Fibroblast of skin of right biceps (primary cell): ENCODE results near the gene ITSN1.
A peak's percentile ranks its signal among the peaks of the same experiment; 100 is the strongest.

Experiments
- DNase-seq: peaks from one replicate; pipeline ENCODE4 v3.0.0-alpha.2; 2013

Gene ITSN1

DNA sequence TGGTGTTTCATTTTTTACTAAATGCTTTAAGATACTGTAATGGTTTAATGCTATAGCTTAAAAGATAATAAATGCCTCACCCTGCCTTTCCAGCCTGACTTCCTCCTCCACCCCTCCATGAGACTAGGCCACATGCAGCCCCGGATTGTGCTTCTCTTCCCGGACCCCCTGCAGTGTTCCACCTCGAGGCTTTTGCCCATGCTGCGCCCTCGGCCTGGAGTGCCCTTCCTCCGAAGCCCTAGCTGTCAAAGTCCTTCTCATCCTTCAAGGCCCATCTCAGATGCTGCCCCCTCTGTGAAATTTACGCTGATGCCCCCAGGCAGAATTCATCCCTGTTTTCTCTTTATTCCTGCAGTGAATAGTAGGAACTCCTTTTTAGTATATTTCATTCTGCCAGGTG lies 174.8 kb downstream of the ITSN1 start:
- DNase-seq, result no peak

DNA sequence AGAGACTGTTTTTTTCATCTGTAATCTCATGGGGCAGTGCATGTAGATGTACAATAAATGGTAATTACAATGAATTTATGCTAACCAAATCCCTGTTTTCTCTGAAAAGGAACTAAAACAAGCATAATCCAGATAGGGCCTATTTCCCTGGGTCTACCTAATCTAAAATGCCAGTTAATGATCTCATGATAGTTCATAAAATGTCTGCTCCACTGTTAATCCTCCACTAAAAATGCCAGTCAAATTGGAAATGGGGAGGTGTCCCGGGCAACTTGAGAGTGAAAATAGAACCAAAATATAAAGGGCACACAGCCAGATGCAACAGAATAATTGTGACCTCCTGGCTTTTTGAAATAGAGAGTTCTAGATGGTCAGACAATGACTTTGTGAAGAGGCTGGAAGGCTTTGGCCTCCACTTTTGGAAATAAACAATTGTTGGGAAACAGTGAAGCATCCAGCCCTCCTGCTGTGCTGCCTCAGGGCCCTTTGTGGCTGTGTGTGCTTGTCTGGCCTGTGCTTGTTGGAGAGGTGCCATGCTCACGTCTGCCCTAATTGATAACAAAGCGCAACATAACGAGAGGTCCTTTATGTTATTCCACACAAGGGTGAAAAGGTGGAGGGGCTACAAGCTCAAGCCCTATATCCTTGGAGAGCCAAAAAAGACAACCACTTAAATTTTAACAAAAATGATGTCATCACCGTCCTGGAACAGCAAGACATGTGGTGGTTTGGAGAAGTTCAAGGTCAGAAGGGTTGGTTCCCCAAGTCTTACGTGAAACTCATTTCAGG lies 175.6 kb downstream of the ITSN1 start:
- no peak for DNase-seq

- no peak for DNase-seq
Observed at GRCh38 chr21:33820230-33820770, 178.0 kb downstream of the ITSN1 start.

DNA sequence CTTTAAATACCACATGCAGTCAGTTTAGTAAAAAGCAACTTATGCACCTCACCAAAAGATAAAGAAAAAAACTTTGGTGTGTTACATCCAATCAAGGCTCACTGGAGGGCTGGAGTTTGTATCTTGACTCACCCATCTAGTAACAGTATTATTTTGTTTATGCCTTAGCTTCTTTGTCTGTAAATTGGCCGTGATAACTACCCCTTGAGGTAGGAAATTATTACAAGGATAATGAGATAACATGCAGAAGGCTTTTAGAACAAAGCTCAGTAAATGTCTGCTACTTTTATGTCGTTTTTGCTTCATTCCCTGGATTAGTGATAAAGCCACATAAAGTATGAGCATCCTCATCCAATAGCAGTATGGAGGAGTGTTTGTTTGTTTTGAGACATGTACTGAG lies 178.5 kb downstream of the ITSN1 start:
- DNase-seq, result no peak

DNA sequence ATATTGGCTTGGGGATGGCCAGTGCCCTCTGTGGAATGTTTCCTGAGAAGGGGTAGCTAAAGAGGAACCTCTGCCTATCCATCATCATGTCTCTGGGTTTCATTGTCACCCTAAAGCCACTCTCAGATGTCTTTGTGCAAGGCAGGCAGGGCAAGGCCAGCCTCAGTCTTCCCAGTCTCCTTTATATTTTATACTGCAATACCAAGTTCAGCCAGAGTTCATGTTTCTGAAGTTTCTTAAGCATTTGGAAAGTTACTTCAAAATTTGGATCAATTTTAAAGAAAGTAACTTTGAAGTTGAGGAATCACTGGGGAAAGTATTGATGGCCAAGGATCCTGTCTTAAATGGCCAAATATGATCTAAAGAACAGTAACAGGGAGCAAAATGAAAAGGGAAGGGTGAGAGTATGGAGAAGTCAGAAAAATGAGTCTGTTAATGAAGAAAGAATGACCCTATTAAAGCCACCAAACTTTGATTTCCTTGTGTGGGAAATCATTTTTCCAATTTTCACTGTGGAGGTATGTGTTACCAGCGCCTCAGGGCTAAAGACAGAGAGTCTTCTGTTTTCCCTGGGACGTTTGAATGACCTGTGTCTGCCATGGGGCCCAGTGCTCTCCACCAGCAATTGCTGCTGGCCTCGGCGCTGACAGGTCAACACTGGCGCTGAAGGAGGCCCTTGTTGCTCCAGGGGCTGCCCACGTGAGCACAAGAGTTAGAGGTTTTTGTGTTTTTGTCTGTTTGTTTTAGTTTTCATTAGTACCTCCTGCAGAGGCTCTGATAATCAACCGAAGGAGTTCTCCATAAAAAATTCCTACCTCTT lies 179.4 kb downstream of the ITSN1 start:
- DNase-seq, result no peak

- DNase-seq, result no peak
Observed at GRCh38 chr21:33824156-33824941, 182.0 kb downstream of the ITSN1 start.

DNA sequence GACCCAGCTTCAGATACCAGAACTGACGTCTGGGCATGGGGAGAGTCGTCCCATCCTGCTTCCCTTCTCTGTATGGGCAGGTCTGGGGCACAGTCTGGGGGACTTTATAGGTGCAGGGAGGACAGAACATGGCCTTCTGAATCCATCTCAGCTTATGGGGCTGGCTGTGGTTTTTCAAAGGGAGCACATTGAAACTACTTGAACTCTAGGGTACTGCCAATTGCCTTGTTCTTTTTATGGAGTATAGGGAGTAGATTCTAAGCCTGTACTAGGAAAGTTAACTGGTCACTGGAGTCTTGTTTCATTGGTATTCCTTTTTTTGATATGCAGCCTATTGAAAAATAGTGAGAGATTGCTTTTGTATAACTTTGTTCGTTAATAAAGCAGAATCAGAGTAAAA lies 183.1 kb downstream of the ITSN1 start:
- DNase-seq, result no peak

DNA sequence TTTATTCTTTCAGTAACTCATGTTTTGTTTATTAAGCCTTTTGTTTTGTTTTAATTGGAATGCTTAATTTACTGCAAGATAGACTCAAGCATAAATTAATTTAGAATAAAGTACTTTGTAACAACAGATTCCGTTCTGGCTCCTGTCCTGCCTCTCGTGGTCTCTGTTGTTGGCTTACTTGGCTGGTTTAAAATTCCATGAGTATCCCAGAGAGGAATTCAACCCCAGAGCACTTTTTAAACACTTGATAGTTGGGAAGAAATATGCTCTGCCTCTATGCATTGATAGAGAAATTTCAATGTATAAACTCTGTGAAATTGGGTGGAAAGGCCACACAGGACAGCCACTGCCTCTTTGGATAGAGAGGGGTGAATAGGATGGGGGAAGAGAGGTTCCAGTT lies 183.6 kb downstream of the ITSN1 start:
- peak; percentile 69 for DNase-seq

GRCh38 chr21:33828083-33828482 lies 185.8 kb downstream of the ITSN1 start:
- DNase-seq, result no peak

DNA sequence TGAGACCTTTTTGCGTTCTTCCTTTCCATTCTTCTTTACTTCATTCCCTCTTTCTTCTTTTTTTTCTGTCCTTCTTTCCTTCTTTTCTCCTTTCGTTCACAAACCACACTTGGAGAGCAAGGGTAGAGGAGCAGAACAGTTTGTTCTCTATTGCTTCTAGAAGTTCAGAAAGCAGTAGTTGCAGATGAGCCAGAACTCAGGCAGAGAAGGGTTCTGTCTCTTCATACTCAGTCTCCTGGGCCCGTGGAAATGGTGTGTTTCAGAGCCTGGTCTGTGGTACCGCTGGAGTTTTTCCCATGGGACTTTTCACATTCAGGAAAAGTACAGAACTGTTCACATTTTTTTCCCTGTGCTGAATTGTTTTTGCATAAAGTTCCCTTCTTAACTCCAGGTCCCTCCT lies 186.3 kb downstream of the ITSN1 start:
- no peak for DNase-seq

DNA sequence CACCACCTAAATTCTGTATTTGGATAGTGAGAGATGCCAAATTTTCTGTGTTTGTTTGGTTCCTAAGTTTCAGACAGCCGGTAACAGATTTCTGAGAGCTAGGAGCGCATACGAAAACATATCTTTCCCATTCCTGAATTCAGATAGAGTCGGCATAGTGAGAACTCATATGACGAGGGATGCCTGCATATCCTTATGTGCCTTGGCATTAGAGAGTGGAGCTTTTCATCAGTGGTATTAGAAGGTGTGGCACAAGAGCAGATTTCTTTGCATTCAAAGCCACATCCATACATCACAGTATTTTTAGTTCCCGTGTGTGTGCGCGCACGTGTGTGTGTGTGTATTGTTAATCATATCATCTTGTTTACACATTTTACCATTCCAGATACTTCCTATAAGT lies 187.5 kb downstream of the ITSN1 start:
- no peak for DNase-seq

DNA sequence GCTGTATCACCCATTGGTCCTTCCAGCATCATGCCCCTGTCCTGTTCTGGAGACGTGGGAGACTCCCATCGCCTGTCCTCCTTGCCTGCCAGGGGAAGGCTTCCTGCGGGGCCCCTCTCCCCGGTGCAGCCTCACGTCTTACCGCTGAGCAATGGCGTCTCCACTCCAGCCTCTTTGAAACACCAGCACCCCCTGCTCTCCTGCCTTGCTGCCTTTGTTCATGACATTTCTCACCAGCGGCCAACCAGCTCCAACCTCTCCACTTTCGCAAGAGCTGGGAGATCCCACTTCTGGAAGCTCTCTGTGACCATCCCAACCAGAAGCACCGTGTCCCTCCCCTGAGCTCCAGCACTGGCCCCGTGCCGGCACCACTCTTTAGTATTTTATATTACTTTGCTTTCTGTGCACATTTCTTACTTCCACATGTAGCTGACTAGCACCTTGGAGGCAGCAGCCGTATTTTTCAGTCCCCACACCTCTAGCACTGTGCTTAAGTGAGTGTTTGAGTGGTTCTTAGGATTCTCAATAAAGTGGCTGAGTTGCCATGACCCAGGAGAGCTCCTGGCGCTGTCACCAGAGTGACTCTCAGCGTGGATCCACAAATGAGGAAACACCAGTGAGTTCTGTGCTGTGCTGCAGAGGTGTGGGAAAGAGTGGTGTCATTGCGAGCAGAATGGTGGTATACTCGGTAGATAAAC lies 189.8 kb downstream of the ITSN1 start:
- DNase-seq, result no peak

GRCh38 chr21:33834801-33835500 lies 192.7 kb downstream of the ITSN1 start:
- no peak for DNase-seq

DNA sequence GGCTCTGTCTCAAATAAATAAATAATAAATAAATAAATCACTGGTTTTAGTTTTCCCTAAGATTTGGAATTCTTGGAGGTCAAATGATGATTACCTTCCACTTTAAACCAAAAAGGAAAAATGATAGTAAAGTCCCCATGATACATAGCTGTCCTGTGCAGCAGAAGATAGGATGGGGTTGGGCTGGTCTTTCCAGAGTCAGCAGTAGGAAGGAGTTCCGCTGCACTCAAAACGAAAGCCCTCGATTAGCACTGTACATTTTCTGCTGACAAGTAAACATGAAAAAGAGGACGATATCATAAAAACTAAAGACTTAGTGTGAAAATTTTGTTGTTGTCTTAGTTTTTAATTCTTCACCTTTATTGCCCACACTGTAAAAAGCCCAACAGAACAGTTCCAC lies 193.6 kb downstream of the ITSN1 start:
- DNase-seq, result no peak

DNA sequence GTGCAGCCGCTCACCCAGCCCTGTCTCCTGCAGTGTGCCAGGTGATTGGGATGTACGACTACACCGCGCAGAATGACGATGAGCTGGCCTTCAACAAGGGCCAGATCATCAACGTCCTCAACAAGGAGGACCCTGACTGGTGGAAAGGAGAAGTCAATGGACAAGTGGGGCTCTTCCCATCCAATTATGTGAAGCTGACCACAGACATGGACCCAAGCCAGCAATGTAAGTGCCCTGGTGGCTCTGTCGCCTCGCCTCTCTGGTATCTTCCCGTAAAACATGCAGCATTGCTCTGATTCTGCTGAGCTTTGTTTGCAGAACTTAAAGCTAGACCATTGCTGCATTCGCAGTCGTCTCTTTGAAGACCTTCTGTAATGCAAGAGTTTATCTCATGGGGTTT lies 194.1 kb downstream of the ITSN1 start:
- DNase-seq, result peak; percentile 22

- DNase-seq, result no peak
Observed at GRCh38 chr21:33839167-33839716, 196.9 kb downstream of the ITSN1 start.

GRCh38 chr21:33839806-33840205 lies 197.5 kb downstream of the ITSN1 start:
- DNase-seq, result no peak

DNA sequence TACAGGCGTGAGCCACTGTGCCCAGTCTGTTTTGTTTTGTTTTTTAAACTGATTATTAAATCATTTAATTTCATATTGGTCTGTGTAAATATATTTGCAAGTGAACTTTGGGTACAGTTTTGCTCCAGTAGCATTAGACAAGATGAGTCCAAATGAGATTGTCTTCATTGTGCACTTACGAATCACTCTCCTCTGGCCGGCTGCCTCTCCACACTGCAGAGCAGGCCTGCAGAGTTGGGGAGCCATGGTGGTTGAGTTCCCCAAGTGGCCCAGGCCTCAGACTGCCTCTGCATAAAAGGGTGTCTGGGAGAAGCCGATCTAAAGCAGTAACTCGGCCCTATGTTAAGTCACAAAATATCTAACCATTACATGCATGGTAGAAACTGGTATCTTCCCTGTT lies 198.5 kb downstream of the ITSN1 start:
- DNase-seq, result no peak

GRCh38 chr21:33841561-33841960 lies 199.3 kb downstream of the ITSN1 start:
- no peak for DNase-seq

- no peak for DNase-seq
Observed at GRCh38 chr21:33843216-33843615, 200.9 kb downstream of the ITSN1 start.

- DNase-seq, result peak; percentile 43
Observed at GRCh38 chr21:33844104-33844889, 202.0 kb downstream of the ITSN1 start.
